ENCODE results near the gene RANBP3.

Gene RANBP3

GRCh38 chr19:5914358-5914774 lies 63.6 kb downstream of the RANBP3 start:
- H3K27me3 ChIP-seq (ENCODE audit: insufficient read depth, poor library complexity, severe bottlenecking), result no peaks in the 10 kb centered on the region
- H3K36me3 ChIP-seq (ENCODE audit: low read depth), result no peaks in the 10 kb centered on the region
- no peaks in the 10 kb centered on the region for H3K9me3 ChIP-seq (ENCODE audit: severe bottlenecking)
- no peak for ATAC-seq (ENCODE audit: low read depth)
- no peak overlapping the region for H3K4me3 ChIP-seq (ENCODE audit: severe bottlenecking)
- no peak for DNase-seq (ENCODE audit: low spot score)
- H3K4me1 ChIP-seq (ENCODE audit: insufficient read depth, poor library complexity, severe bottlenecking), result peaks cover 22% of the 10 kb centered on the region
- no peak for TF ChIP-seq CTCF (IDR thresholded peaks at IDR 0.05; ENCODE audit: poor library complexity, severe bottlenecking)
- H3K27ac ChIP-seq (ENCODE audit: poor library complexity, severe bottlenecking), result peak overlapping the region; percentile 32

- no peaks in the 10 kb centered on the region for H3K9me3 ChIP-seq (ENCODE audit: severe bottlenecking)
- peak within 1 kb of the TSS; percentile 32 for H3K27ac ChIP-seq (ENCODE audit: poor library complexity, severe bottlenecking)
- ATAC-seq (ENCODE audit: low read depth) (peak; percentile 75), DNase-seq (ENCODE audit: low spot score) (no peak)
- no peak within 1 kb of the TSS for H3K4me3 ChIP-seq (ENCODE audit: severe bottlenecking)
- no peaks in the 10 kb centered on the region for H3K27me3 ChIP-seq (ENCODE audit: insufficient read depth, poor library complexity, severe bottlenecking)
- TF ChIP-seq CTCF (IDR thresholded peaks at IDR 0.05; ENCODE audit: poor library complexity, severe bottlenecking), result no peak
- H3K36me3 ChIP-seq (ENCODE audit: low read depth), result no peaks in the 10 kb centered on the region
- H3K4me1 ChIP-seq (ENCODE audit: insufficient read depth, poor library complexity, severe bottlenecking), result peaks cover 22% of the 10 kb centered on the region
Measured at GRCh38 chr19:5913739-5914357, 64.1 kb downstream of the RANBP3 start, which contains the start of gene CAPS. CAPS (plus strand) TSS chr19:5914254; CDS start chr19:5914407, 153 bp downstream.

- no peak overlapping the region for H3K4me3 ChIP-seq (ENCODE audit: severe bottlenecking)
- H3K9me3 ChIP-seq (ENCODE audit: severe bottlenecking), result no peaks in the 10 kb centered on the region
- ATAC-seq (ENCODE audit: low read depth) (no peak), DNase-seq (ENCODE audit: low spot score) (no peak)
- H3K27me3 ChIP-seq (ENCODE audit: insufficient read depth, poor library complexity, severe bottlenecking), result no peaks in the 10 kb centered on the region
- no peaks in the 10 kb centered on the region for H3K36me3 ChIP-seq (ENCODE audit: low read depth)
- no peak overlapping the region for H3K27ac ChIP-seq (ENCODE audit: poor library complexity, severe bottlenecking)
- peaks cover 22% of the 10 kb centered on the region for H3K4me1 ChIP-seq (ENCODE audit: insufficient read depth, poor library complexity, severe bottlenecking)
- no peak for TF ChIP-seq CTCF (IDR thresholded peaks at IDR 0.05; ENCODE audit: poor library complexity, severe bottlenecking)
Measured at GRCh38 chr19:5911366-5911765, 66.6 kb downstream of the RANBP3 start.

GRCh38 chr19:5910638-5910907 lies 67.4 kb downstream of the RANBP3 start:
- Histone ChIP-seq H3K9me3 (ENCODE audit: severe bottlenecking) (no peaks in the 10 kb centered on the region), H3K27me3 (ENCODE audit: insufficient read depth, poor library complexity, severe bottlenecking) (no peaks in the 10 kb centered on the region), H3K27ac (ENCODE audit: poor library complexity, severe bottlenecking) (peak overlapping the region; percentile 45), H3K36me3 (ENCODE audit: low read depth) (no peaks in the 10 kb centered on the region), H3K4me1 (ENCODE audit: insufficient read depth, poor library complexity, severe bottlenecking) (peaks cover 22% of the 10 kb centered on the region), H3K4me3 (ENCODE audit: severe bottlenecking) (no peak overlapping the region)
- DNase-seq (ENCODE audit: low spot score) (no peak), ATAC-seq (ENCODE audit: low read depth) (no peak)
- no peak for TF ChIP-seq CTCF (IDR thresholded peaks at IDR 0.05; ENCODE audit: poor library complexity, severe bottlenecking)

GRCh38 chr19:5908773-5909442 lies 69.0 kb downstream of the RANBP3 start:
- no peak for TF ChIP-seq CTCF (IDR thresholded peaks at IDR 0.05; ENCODE audit: poor library complexity, severe bottlenecking)
- Histone ChIP-seq H3K27me3 (ENCODE audit: insufficient read depth, poor library complexity, severe bottlenecking) (no peaks in the 10 kb centered on the region), H3K36me3 (ENCODE audit: low read depth) (no peaks in the 10 kb centered on the region), H3K4me1 (ENCODE audit: insufficient read depth, poor library complexity, severe bottlenecking) (peaks cover 15% of the 10 kb centered on the region), H3K4me3 (ENCODE audit: severe bottlenecking) (no peak overlapping the region), H3K9me3 (ENCODE audit: severe bottlenecking) (no peaks in the 10 kb centered on the region), H3K27ac (ENCODE audit: poor library complexity, severe bottlenecking) (peak overlapping the region; percentile 45)
- ATAC-seq (ENCODE audit: low read depth) (no peak), DNase-seq (ENCODE audit: low spot score) (no peak)

Data from RWPE2 (cell line).